Lower leg skin (tissue), 3 donors: ENCODE measurements around the gene FAM209A.

ENCODE experiments used
- POLR2A ChIP-seq, 2 donors: fragments of 450-650 bp; IDR thresholded peaks; one replicate each; pipeline ENCODE4 v1.6.1; 2016 to 2017; ENCODE audit warnings: antibody characterized with exemption in 2 of 2, mild to moderate bottlenecking in 1 of 2, moderate library complexity in 1 of 2
- TF ChIP-seq, protein P1 (sequence below), 3 donors: fragments of 450-650 bp; IDR thresholded peaks; one replicate each; pipeline ENCODE4 v1.5.1; 2016; ENCODE audit warnings: antibody characterized with exemption in 3 of 3, mild to moderate bottlenecking in 3 of 3, moderate library complexity in 2 of 3

- TF ChIP-seq, protein P1, sequence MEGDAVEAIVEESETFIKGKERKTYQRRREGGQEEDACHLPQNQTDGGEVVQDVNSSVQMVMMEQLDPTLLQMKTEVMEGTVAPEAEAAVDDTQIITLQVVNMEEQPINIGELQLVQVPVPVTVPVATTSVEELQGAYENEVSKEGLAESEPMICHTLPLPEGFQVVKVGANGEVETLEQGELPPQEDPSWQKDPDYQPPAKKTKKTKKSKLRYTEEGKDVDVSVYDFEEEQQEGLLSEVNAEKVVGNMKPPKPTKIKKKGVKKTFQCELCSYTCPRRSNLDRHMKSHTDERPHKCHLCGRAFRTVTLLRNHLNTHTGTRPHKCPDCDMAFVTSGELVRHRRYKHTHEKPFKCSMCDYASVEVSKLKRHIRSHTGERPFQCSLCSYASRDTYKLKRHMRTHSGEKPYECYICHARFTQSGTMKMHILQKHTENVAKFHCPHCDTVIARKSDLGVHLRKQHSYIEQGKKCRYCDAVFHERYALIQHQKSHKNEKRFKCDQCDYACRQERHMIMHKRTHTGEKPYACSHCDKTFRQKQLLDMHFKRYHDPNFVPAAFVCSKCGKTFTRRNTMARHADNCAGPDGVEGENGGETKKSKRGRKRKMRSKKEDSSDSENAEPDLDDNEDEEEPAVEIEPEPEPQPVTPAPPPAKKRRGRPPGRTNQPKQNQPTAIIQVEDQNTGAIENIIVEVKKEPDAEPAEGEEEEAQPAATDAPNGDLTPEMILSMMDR (IDR thresholded peaks at IDR 0.05) = no peak
- TF ChIP-seq POLR2A (IDR thresholded peaks at IDR 0.05) = no peak
These were observed 20.1 kb upstream of the FAM209A start for GRCh38 chr20:56504373-56505005.
